HepG2 (cell line): ENCODE results near the gene CSTB. TPM values are rescaled to one million over a fixed set of nuclear protein-coding genes. Genes with fewer than 3 reads are reported as not detected.

Experiments used
- BORCS8-MEF2B ChIP-seq: sonication (generic); formaldehyde crosslinking; IDR thresholded peaks from 2 replicates; pipeline ENCODE4 v1.8.0; 2022; ENCODE audit warnings: mild to moderate bottlenecking, missing genetic modification reagents
- CBX5 ChIP-seq: sonication (generic); formaldehyde crosslinking; IDR thresholded peaks from 2 replicates; pipeline ENCODE4 v1.4.0; 2020; ENCODE audit warnings: missing genetic modification reagents, borderline replicate concordance
- DZIP1 ChIP-seq: sonication (generic); formaldehyde crosslinking; IDR thresholded peaks from 2 replicates; pipeline ENCODE4 v1.5.0; 2020; ENCODE audit warnings: mild to moderate bottlenecking, missing genetic modification reagents
- FIP1L1 ChIP-seq: fragments of 200-400 bp; formaldehyde crosslinking; IDR thresholded peaks from 2 replicates; pipeline ENCODE4 v1.6.1; 2018; ENCODE audit warnings: low read depth, mild to moderate bottlenecking, low read length, moderate library complexity, borderline replicate concordance; ENCODE audit not compliant: insufficient read depth
- FOXK1 ChIP-seq: sonication (generic); formaldehyde crosslinking; IDR thresholded peaks from 2 replicates; pipeline ENCODE4 v1.4.0; 2020; ENCODE audit warnings: low read depth, missing genetic modification reagents, borderline replicate concordance
- GATAD1 ChIP-seq: IDR thresholded peaks from 2 replicates; pipeline ENCODE4 v1.6.1; 2016; ENCODE audit warnings: missing genetic modification reagents, missing compliant biosample characterization
- GTF2F1 ChIP-seq: fragments of 150-350 bp; IDR thresholded peaks from 2 replicates; pipeline ENCODE4 v1.6.1; 2014; ENCODE audit warnings: low read length
- HNRNPUL1 ChIP-seq: fragments of 200-400 bp; formaldehyde crosslinking; IDR thresholded peaks from 2 replicates; pipeline ENCODE4 v1.6.1; 2017; ENCODE audit warnings: low read depth, mild to moderate bottlenecking, low read length, moderate library complexity
- HOXA7 ChIP-seq: sonication (generic); formaldehyde crosslinking; IDR thresholded peaks from 2 replicates; pipeline ENCODE4 v1.8.1; 2022; ENCODE audit warnings: mild to moderate bottlenecking, missing genetic modification reagents, moderate library complexity
- MAFG ChIP-seq: sonication (generic); formaldehyde crosslinking; IDR thresholded peaks from 2 replicates; pipeline ENCODE4 v1.5.1; 2020; ENCODE audit warnings: mild to moderate bottlenecking, missing genetic modification reagents
- ONECUT2 ChIP-seq: sonication (generic); formaldehyde crosslinking; IDR thresholded peaks from 2 replicates; pipeline ENCODE4 v1.4.0; 2020; ENCODE audit warnings: missing genetic modification reagents
- PAF1 ChIP-seq: IDR thresholded peaks from 2 replicates; pipeline ENCODE4 v1.6.1; 2016; ENCODE audit warnings: missing genetic modification reagents, missing compliant biosample characterization
- SRSF4 ChIP-seq: fragments of 200-400 bp; formaldehyde crosslinking; IDR thresholded peaks from one replicate; pipeline ENCODE4 v1.6.1; 2018; ENCODE audit warnings: mild to moderate bottlenecking, low read depth, low read length, moderate library complexity; ENCODE audit not compliant: poor library complexity, severe bottlenecking
- SSRP1 ChIP-seq: IDR thresholded peaks from 2 replicates; pipeline ENCODE4 v1.6.1; 2016; ENCODE audit warnings: control low read depth
- THAP11 ChIP-seq: IDR thresholded peaks from 2 replicates; pipeline ENCODE4 v1.6.1; 2016; ENCODE audit warnings: missing biosample characterization, missing genetic modification reagents
- THAP8 ChIP-seq: sonication (generic); formaldehyde crosslinking; IDR thresholded peaks from 2 replicates; pipeline ENCODE4 v1.5.1; 2020; ENCODE audit warnings: missing genetic modification reagents, mild to moderate bottlenecking, borderline replicate concordance
- ZNF281 ChIP-seq: sonication (generic); formaldehyde crosslinking; IDR thresholded peaks from 2 replicates; pipeline ENCODE4 v1.4.0; 2020; ENCODE audit warnings: missing genetic modification reagents, borderline replicate concordance
- ZNF451 ChIP-seq: sonication (generic); formaldehyde crosslinking; IDR thresholded peaks from 2 replicates; pipeline ENCODE4 v1.5.0; 2020; ENCODE audit warnings: mild to moderate bottlenecking, missing genetic modification reagents
- ZNF772 ChIP-seq: sonication (generic); formaldehyde crosslinking; IDR thresholded peaks from 2 replicates; pipeline ENCODE4 v1.5.0; 2020; ENCODE audit warnings: mild to moderate bottlenecking, missing genetic modification reagents
- ZNF841 ChIP-seq: sonication (generic); formaldehyde crosslinking; IDR thresholded peaks from 2 replicates; pipeline ENCODE4 v1.8.1; 2023; ENCODE audit warnings: missing genetic modification reagents, borderline replicate concordance
- ZNF850 ChIP-seq: sonication (generic); formaldehyde crosslinking; conservative IDR thresholded peaks from 2 replicates; pipeline ENCODE4 v1.9.0; 2021; ENCODE audit warnings: mild to moderate bottlenecking, missing genetic modification reagents
- polyA plus RNA-seq, 8 experiments: library from polyadenylated mRNA; depleted of rRNA in 3 of 8; stranded (reverse) in 7 of 8; unstranded in 1 of 8; fragments of >200 nt; fragmentation: Illumina TruSeq in 4 of 8; extraction: Trizol in 4 of 8; gene quantifications; 2 replicates each; pipeline versions ENCODE4 v1.2.1 to v1.2.3, GENCODE V29; 2011 to 2016; ENCODE audit warnings: low read depth in 4 of 8, missing spikeins in 1 of 8, mixed read lengths in 1 of 8; ENCODE audit not compliant: insufficient read depth in 1 of 8
- total RNA-seq, 5 experiments: library from RNA; depleted of rRNA; stranded (reverse); fragments of >200 nt; fragmentation: Illumina TruSeq; extraction: Trizol; gene quantifications; 2 replicates each; pipeline ENCODE4 v1.2.3, GENCODE V29; 2016; ENCODE audit warnings: low read depth in 1 of 5
- TF ChIP-seq, protein P1 (sequence below): sonication (generic); formaldehyde crosslinking; IDR thresholded peaks from 2 replicates; pipeline ENCODE4 v1.4.0; 2020; ENCODE audit warnings: missing genetic modification reagents

The CSTB gene
- total and polyA plus RNA-seq, 2 of the 13 experiments (the other 11 are each of a cell fraction or from before 2014, with no cell fraction given), result 11.7 to 94.1 TPM

- TF ChIP-seq BORCS8-MEF2B (CRISPR knock-in tag), result 0 out of 2 replicates have a peak, but pooled peaks have one; percentile 29
- TF ChIP-seq ZNF850 (CRISPR knock-in tag), result no peak
- TF ChIP-seq ZNF841 (CRISPR knock-in tag), result no peak
- no peak for TF ChIP-seq ONECUT2
- 0 out of 2 replicates have a peak, but pooled peaks have one; percentile 25 for TF ChIP-seq ZNF451 (CRISPR knock-in tag)
- TF ChIP-seq FIP1L1, result no peak
- TF ChIP-seq ZNF281 (CRISPR knock-in tag), result no peak
- no peak for TF ChIP-seq DZIP1 (CRISPR knock-in tag)
- TF ChIP-seq THAP8 (CRISPR knock-in tag), result no peak
- no peak for TF ChIP-seq SSRP1 (CRISPR knock-in tag)
- peak; percentile 54; the same call in 1 of the 2 replicates for TF ChIP-seq GATAD1
- TF ChIP-seq SRSF4, result no peak
- TF ChIP-seq ZNF772 (CRISPR knock-in tag), result no peak
- no peak for TF ChIP-seq GTF2F1
- no peak for TF ChIP-seq HNRNPUL1
- no peak for TF ChIP-seq MAFG
- no peak for TF ChIP-seq CBX5 (CRISPR knock-in tag)
- TF ChIP-seq FOXK1 (CRISPR knock-in tag), result no peak
- TF ChIP-seq, protein P1, sequence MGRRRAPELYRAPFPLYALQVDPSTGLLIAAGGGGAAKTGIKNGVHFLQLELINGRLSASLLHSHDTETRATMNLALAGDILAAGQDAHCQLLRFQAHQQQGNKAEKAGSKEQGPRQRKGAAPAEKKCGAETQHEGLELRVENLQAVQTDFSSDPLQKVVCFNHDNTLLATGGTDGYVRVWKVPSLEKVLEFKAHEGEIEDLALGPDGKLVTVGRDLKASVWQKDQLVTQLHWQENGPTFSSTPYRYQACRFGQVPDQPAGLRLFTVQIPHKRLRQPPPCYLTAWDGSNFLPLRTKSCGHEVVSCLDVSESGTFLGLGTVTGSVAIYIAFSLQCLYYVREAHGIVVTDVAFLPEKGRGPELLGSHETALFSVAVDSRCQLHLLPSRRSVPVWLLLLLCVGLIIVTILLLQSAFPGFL (CRISPR knock-in tag), result no peak
- peak; percentile 57; the same call in 1 of the 2 replicates for TF ChIP-seq HOXA7 (CRISPR knock-in tag)
- no peak for TF ChIP-seq PAF1
- peak; percentile 43; the same call in 1 of the 2 replicates for TF ChIP-seq THAP11
Observed at GRCh38 chr21:43775795-43776430, at the start of gene CSTB (continued).
